IMR-90 (cell line): ENCODE data around the gene CST7. TPM values are rescaled to one million over a fixed set of nuclear protein-coding genes. Genes with fewer than 3 reads are reported as not detected.

Experiments
- ATAC-seq: fragments of 200-7000 bp; cut with Tn5 transposase; 2 replicates; pipeline ENCODE4 v1.9.1; 2020; ENCODE audit warnings: low read depth, mild to moderate bottlenecking, moderate library complexity
- BruUV-seq: library from RNA; stranded (reverse); fragments of 400-500 nt; replicated peaks from 2 replicates; lab custom pipeline; 2021; lab: Mats Ljungman, UMichigan
- CTCF ChIA-PET: fragments of 300-600 bp; formaldehyde crosslinking; extraction: SDS; loops from one replicate; lab custom pipeline; 2021; ENCODE audit warnings: antibody characterized with exemption; lab: Yijun Ruan, JAX
- POLR2A ChIA-PET: fragments of 300-600 bp; sonication (Branson Sonifier 250); formaldehyde crosslinking; loops from one replicate; lab custom pipeline; 2022; ENCODE audit warnings: antibody characterized with exemption; ENCODE audit not compliant: unreplicated experiment; lab: Charles Lee
- DNase-seq: peaks from one replicate; pipeline ENCODE4 v3.0.0; 2013
- H2AFZ ChIP-seq: replicated peaks from 2 replicates; pipeline ENCODE3; 2013; ENCODE audit warnings: low read length, mild to moderate bottlenecking; ENCODE audit not compliant: poor library complexity
- H2AK5ac ChIP-seq: 2 replicates; pipeline ENCODE4 v1.6.1; 2013; ENCODE audit warnings: low read depth, low read length, inconsistent platforms
- H2AK9ac ChIP-seq: replicated peaks from 2 replicates; pipeline ENCODE3; 2013; ENCODE audit warnings: mild to moderate bottlenecking, low read depth, low read length, moderate library complexity; ENCODE audit not compliant: poor library complexity
- H2BK120ac ChIP-seq: 2 replicates; pipeline ENCODE4 v1.6.1; 2013; ENCODE audit warnings: low read depth, low read length, inconsistent platforms
- H2BK15ac ChIP-seq: 3 replicates; pipeline ENCODE4 v1.6.1; 2013; ENCODE audit warnings: low read depth, low read length, inconsistent platforms
- H2BK20ac ChIP-seq: 2 replicates; pipeline ENCODE4 v1.6.1; 2013; ENCODE audit warnings: low read depth, mild to moderate bottlenecking, inconsistent platforms, low read length, moderate library complexity
- H2BK5ac ChIP-seq: 2 replicates; pipeline ENCODE4 v1.6.1; 2013; ENCODE audit warnings: mild to moderate bottlenecking, low read depth, low read length, inconsistent platforms; ENCODE audit not compliant: poor library complexity, severe bottlenecking
- H3K14ac ChIP-seq: replicated peaks from 2 replicates; pipeline ENCODE4 v1.6.1; 2013; ENCODE audit warnings: low read depth, low read length, inconsistent platforms
- H3K18ac ChIP-seq: 2 replicates; pipeline ENCODE4 v1.6.1; 2013; ENCODE audit warnings: low read depth, low read length, control low read depth
- H3K23ac ChIP-seq: 2 replicates; pipeline ENCODE4 v1.6.1; 2013; ENCODE audit warnings: low read depth, low read length, inconsistent platforms
- H3K27ac ChIP-seq: 2 replicates; pipeline ENCODE4 v1.5.1; 2013; ENCODE audit warnings: mild to moderate bottlenecking, control low read depth, low read length; ENCODE audit not compliant: insufficient read depth
- H3K27me3 ChIP-seq: 2 replicates; pipeline ENCODE4 v1.6.1; 2013; ENCODE audit warnings: low read length; ENCODE audit not compliant: control insufficient read depth, insufficient read depth
- H3K36me3 ChIP-seq: 2 replicates; pipeline ENCODE4 v1.6.1; 2013; ENCODE audit warnings: low read length, mixed read lengths; ENCODE audit not compliant: control insufficient read depth, insufficient read depth
- H3K4ac ChIP-seq: 2 replicates; pipeline ENCODE4 v1.6.1; 2013; ENCODE audit warnings: low read depth, low read length, inconsistent platforms
- H3K4me1 ChIP-seq: 2 replicates; pipeline ENCODE4 v1.6.1; 2013; ENCODE audit warnings: low read length, mixed read lengths; ENCODE audit not compliant: control insufficient read depth, insufficient read depth
- H3K4me2 ChIP-seq: 2 replicates; pipeline ENCODE4 v1.6.1; 2013; ENCODE audit warnings: low read depth, mild to moderate bottlenecking, control low read depth, low read length, moderate library complexity
- H3K4me3 ChIP-seq: 2 replicates; pipeline ENCODE4 v1.5.1; 2013; ENCODE audit warnings: low read depth, mild to moderate bottlenecking, control low read depth, low read length, moderate library complexity; ENCODE audit not compliant: insufficient read depth
- H3K56ac ChIP-seq: 2 replicates; pipeline ENCODE4 v1.6.1; 2013; ENCODE audit warnings: low read length, inconsistent platforms; ENCODE audit not compliant: insufficient read depth; ENCODE audit errors: extremely low read depth
- H3K79me1 ChIP-seq, 2 experiments: 2 replicates each; pipeline ENCODE4 v1.6.1; 2013; ENCODE audit warnings: low read length in 2 of 2, inconsistent platforms in 1 of 2, low read depth in 1 of 2
- H3K9ac ChIP-seq: 2 replicates; pipeline ENCODE4 v1.6.1; 2013; ENCODE audit warnings: low read depth, low read length, control low read depth
- H3K9me1 ChIP-seq: 2 replicates; pipeline ENCODE4 v1.6.1; 2013; ENCODE audit warnings: low read length, inconsistent platforms; ENCODE audit not compliant: insufficient read depth
- H3K9me3 ChIP-seq: 2 replicates; pipeline ENCODE4 v1.6.1; 2013; ENCODE audit warnings: low read length; ENCODE audit not compliant: control insufficient read depth, insufficient read depth
- H4K20me1 ChIP-seq: 2 replicates; pipeline ENCODE4 v1.6.1; 2013; ENCODE audit warnings: low read length, inconsistent platforms; ENCODE audit not compliant: insufficient read depth
- H4K5ac ChIP-seq: 2 replicates; pipeline ENCODE4 v1.6.1; 2013; ENCODE audit warnings: mild to moderate bottlenecking, low read depth, low read length, control low read depth
- H4K8ac ChIP-seq, 2 experiments: 2 replicates each; pipeline ENCODE4 v1.6.1; 2013; ENCODE audit warnings: low read depth in 2 of 2, low read length in 2 of 2, control low read depth in 1 of 2, inconsistent platforms in 1 of 2
- H4K91ac ChIP-seq: 2 replicates; pipeline ENCODE4 v1.6.1; 2013; ENCODE audit warnings: low read depth, low read length, inconsistent platforms; ENCODE audit not compliant: insufficient read depth
- CEBPB ChIP-seq: IDR thresholded peaks from 2 replicates; pipeline ENCODE4 v1.6.1; 2012; ENCODE audit warnings: low read depth, low read length, improper control_type of control experiment
- CHD1 ChIP-seq: IDR thresholded peaks from 2 replicates; pipeline ENCODE4 v1.6.1; 2012; ENCODE audit warnings: low read depth, low read length, improper control_type of control experiment
- FOS ChIP-seq: fragments of 150-350 bp; IDR thresholded peaks from 2 replicates; pipeline ENCODE4 v1.6.1; 2016; ENCODE audit warnings: low read depth, low read length
- MAZ ChIP-seq: IDR thresholded peaks from 2 replicates; pipeline ENCODE4 v1.6.1; 2012; ENCODE audit warnings: low read depth, mild to moderate bottlenecking, low read length, improper control_type of control experiment, moderate library complexity, borderline replicate concordance
- MXI1 ChIP-seq: IDR thresholded peaks from 2 replicates; pipeline ENCODE4 v1.6.1; 2012; ENCODE audit warnings: low read depth, mild to moderate bottlenecking, low read length, moderate library complexity, borderline replicate concordance
- RCOR1 ChIP-seq: IDR thresholded peaks from 2 replicates; pipeline ENCODE4 v1.6.1; 2012; ENCODE audit warnings: mild to moderate bottlenecking, low read length, improper control_type of control experiment; ENCODE audit not compliant: insufficient replicate concordance
- RFX5 ChIP-seq: IDR thresholded peaks from 2 replicates; pipeline ENCODE4 v1.8.0; 2012; ENCODE audit warnings: low read depth, mild to moderate bottlenecking, low read length, moderate library complexity
- WGBS, 2 experiments: methylation state at CpG; one replicate each; pipeline versions ENCODE4 v1.1.5 to v1.1.7; 2013; ENCODE audit warnings: missing lambda C conversion rate in 2 of 2; ENCODE audit not compliant: insufficient read length in 1 of 2; ENCODE audit errors: extremely low coverage in 2 of 2; 5-methylcytosine and 5-hydroxymethylcytosine counted together
- dilution Hi-C: fragments of 300-500 bp; cut with HindIII; formaldehyde crosslinking; loops from one replicate; pipeline ENCODE4 v1.14.3; 2018; ENCODE audit warnings: low sequenced_read_pairs; ENCODE audit not compliant: unreplicated experiment
- in situ Hi-C: fragments of 300-500 bp; cut with MboI; formaldehyde crosslinking; loops from 3 replicates; pipeline ENCODE4 v1.14.3; 2019; ENCODE audit warnings: low sequenced_read_pairs, inconsistent platforms, mixed read lengths
- intact Hi-C: fragments of 100-400 bp; cut with micrococcal nuclease; formaldehyde crosslinking; loops from 2 replicates; pipeline ENCODE4 v1.10.0; 2022
- polyA plus RNA-seq, 3 experiments: library from polyadenylated mRNA; depleted of rRNA; stranded (reverse); fragments of >200 nt; gene quantifications; 2 replicates each; pipeline ENCODE4 v1.2.3, GENCODE V29; 2012; ENCODE audit warnings: low replicate concordance in 1 of 3
- total RNA-seq: library from RNA; depleted of rRNA; stranded (reverse); fragments of >200 nt; gene quantifications from 2 replicates; pipeline ENCODE4 v1.2.3, GENCODE V29; 2012
- TF ChIP-seq, protein P1 (sequence below): conservative IDR thresholded peaks from 2 replicates; pipeline ENCODE4 v1.5.1; 2012; ENCODE audit warnings: mild to moderate bottlenecking, low read depth, low read length, improper control_type of control experiment

The CST7 gene
- total and polyA plus RNA-seq, 2 of the 4 experiments (the other 2 are of a cell fraction): not detected

DNA sequence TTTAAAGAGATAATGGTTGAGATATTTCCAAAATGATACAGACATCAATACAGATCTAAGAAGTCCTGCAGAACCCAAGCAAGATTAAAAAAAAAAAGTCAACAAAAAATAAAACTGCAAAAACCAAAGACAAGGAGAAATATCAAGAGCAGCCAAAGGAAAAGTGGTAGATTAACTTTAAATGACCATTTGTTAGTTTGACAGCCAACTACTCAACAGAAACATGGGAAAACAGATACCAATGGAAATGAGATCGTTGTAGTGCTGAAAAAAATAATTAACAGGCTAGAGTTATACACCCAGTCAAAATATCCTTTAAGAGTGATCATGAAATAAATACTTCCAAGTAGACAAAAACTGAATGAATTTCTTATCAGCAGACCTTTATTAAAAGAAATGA is 53.9 kb downstream of the CST7 start:
- Histone ChIP-seq H3K79me1 (no peaks in the 10 kb centered on the region), H2BK20ac (no peak overlapping the region), H2BK15ac (no peak overlapping the region), H4K8ac (no peak overlapping the region), H3K18ac (no peak overlapping the region), H3K4me1 (peaks cover 2% of the 10 kb centered on the region; the same call in 1 of the 2 replicates), H3K14ac (no peak overlapping the region), H4K5ac (no peak overlapping the region), H3K4ac (no peak overlapping the region), H3K9me1 (no peaks in the 10 kb centered on the region), H3K27ac (no peak overlapping the region), H2AK9ac (no peak overlapping the region), H2AFZ (no peak overlapping the region), H3K27me3 (peaks cover 22% of the 10 kb centered on the region), H4K91ac (no peak overlapping the region), H3K4me2 (no peak overlapping the region), H3K9ac (no peak overlapping the region), H2BK5ac (no peak overlapping the region), H3K23ac (no peak overlapping the region), H4K20me1 (no peaks in the 10 kb centered on the region), H2AK5ac (no peak overlapping the region), H3K9me3 (no peaks in the 10 kb centered on the region), H3K4me3 (no peak overlapping the region), H3K36me3 (no peaks in the 10 kb centered on the region), H2BK120ac (no peak overlapping the region), H3K56ac (no peak overlapping the region)
- ATAC-seq (no peak), DNase-seq (no peak)
- no CpG with 5 or more reads among the region's 1 CpG for WGBS, 2 experiments
- dilution Hi-C loops (no loop called here), intact Hi-C loops (no loop called here), in situ Hi-C loops (loop anchor here (10.0 kb wide), 1 partner anchor 172 kb away; no protein-coding TSS in a partner anchor)
- TF ChIP-seq FOS (no peak), MAZ (no peak), CHD1 (no peak), RCOR1 (no peak), RFX5 (no peak), CEBPB (no peak), MXI1 (no peak)
- TF ChIP-seq, protein P1, sequence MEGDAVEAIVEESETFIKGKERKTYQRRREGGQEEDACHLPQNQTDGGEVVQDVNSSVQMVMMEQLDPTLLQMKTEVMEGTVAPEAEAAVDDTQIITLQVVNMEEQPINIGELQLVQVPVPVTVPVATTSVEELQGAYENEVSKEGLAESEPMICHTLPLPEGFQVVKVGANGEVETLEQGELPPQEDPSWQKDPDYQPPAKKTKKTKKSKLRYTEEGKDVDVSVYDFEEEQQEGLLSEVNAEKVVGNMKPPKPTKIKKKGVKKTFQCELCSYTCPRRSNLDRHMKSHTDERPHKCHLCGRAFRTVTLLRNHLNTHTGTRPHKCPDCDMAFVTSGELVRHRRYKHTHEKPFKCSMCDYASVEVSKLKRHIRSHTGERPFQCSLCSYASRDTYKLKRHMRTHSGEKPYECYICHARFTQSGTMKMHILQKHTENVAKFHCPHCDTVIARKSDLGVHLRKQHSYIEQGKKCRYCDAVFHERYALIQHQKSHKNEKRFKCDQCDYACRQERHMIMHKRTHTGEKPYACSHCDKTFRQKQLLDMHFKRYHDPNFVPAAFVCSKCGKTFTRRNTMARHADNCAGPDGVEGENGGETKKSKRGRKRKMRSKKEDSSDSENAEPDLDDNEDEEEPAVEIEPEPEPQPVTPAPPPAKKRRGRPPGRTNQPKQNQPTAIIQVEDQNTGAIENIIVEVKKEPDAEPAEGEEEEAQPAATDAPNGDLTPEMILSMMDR: no peak
- no TSS peak for BruUV-seq
- ChIA-PET POLR2A (no interaction called here), CTCF (interaction anchor here (1.7 kb wide), 1 partner anchor 63 kb away, joined by 3 read pairs; no protein-coding TSS in a partner anchor)
